Amniotic stem cell (primary cell): Measurements from ENCODE around the gene STX16.

Experiments
- DNase-seq: peaks from one replicate; lab custom pipeline; 2025; lab: John Stamatoyannopoulos, UW

Gene STX16

GRCh38 chr20:58697867-58698703, 47.0 kb downstream of the STX16 start:
- no peak for DNase-seq

GRCh38 chr20:58698741-58699622, 47.9 kb downstream of the STX16 start:
- DNase-seq, result no peak

DNA sequence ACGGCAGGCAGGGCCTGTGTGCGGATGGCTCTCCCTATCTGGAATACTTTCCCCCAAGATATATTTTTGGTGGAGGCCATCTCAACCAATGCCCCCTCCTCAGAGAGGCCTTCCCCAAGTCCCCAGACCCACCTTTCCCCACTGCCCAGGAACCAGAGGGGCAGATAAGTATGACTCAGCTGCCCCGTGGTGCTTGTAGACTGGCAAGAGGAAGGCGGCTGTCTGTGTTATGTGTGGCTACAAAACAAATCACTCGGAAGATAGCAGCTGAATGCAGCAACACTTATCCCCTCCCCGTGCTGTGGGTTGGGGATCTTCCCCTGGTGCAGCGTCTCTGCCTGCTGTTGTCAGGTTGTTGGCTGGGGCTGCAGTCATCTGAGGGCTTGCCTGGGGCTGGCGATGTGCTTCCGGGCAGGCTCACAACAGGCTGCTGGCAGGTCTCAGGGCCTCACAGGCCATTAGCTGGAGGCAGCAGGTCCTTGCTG, 48.6 kb downstream of the STX16 start:
- no peak for DNase-seq

GRCh38 chr20:58700121-58700821, 49.2 kb downstream of the STX16 start:
- DNase-seq, result no peak

DNA sequence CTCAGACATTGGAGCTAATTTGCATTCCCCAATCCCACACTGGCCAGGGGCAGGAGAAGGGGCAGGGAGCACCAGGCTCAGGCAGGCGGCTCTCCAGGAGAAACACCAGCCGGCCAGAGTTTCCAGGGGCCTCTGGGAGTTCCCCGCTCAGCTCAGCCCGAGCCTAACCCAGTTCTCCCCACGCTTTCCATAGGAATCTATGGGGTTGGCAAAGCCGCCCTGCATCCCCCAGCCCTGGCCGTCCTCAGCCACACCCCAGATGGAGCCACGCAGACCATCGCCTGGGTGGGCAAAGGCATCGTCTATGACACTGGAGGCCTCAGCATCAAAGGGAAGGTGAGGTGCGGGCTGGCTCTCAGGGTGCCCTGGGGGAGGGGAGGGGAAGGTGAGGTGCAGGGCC, 49.7 kb downstream of the STX16 start:
- no peak for DNase-seq

GRCh38 chr20:58701431-58702160, 50.5 kb downstream of the STX16 start:
- DNase-seq, result no peak

- no peak for DNase-seq
Measured at GRCh38 chr20:58702161-58702510, 51.1 kb downstream of the STX16 start.

- DNase-seq, result no peak
Measured at GRCh38 chr20:58702859-58703648, 52.0 kb downstream of the STX16 start.

- no peak for DNase-seq
Measured at GRCh38 chr20:58703765-58704371, 52.8 kb downstream of the STX16 start.

DNA sequence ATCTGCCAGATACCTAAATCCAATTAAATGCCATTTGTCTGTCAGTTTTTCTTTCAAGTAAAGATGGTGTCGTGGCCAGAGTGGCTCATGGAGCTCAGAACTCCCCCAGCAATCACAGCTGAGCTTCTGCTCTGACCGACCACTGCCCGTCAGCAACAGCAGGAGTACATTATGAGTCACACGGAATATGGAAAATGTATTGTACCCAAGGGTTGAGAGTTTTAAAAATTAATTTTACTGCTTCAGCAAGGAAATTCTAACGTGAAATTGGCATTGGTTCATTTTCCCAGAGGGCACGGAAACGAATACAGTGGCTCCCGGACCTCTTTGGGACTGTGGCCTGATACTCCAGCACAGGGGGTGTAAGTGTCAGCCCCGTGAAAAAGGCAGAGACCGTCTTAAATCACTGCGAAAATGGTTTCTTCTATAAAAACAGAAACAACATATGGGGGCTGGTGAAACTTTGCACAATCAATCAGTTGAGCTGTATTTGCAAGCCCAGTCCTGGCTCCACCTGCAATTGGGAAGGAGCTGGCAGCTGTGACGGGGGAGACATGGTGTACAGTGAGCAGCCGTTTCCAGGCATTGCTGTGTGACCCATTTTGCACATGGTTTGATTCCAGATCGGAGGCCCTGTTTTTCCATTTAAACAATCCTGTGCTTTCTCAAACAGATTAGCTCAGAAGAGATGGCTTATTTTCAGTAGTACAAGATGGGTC, 54.3 kb downstream of the STX16 start:
- DNase-seq, result no peak

DNA sequence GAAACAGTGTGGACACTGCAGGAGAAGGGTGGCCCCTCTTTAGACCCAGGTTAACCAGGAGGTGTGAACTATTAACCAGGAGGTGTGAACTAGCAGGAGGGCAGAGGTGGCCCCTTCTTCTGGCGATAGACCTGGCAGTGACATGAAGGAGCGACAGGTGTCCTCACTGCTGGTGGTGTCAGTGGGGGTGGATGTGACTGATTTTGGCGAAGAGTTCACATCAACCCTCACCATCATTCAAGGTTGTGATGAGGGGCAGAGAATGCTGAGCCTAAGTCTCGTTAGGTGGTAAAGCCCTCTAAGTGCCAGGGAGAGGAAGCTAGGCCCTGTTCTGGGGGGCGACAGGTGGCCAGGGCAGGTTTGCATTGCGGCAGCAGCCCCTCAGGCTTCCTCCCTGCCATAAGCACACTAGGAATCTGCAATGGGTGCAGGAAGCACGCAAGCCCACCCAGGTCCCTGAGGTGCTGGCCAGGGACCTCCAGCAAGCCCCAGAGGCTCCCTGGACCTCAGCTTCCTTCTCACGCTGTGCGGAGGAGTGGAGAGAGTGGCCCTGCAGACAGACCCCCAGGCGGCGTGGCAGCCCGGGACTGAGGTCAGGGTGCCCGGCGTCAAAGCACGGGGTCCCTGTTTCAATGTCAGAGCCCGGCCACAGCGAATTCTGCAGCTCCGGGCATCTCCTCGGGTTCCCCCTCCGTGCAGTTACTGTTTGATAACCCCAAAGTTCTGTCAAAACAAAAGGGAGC, 55.2 kb downstream of the STX16 start:
- no peak for DNase-seq

GRCh38 chr20:58706975-58707681, 56.0 kb downstream of the STX16 start:
- DNase-seq, result no peak

DNA sequence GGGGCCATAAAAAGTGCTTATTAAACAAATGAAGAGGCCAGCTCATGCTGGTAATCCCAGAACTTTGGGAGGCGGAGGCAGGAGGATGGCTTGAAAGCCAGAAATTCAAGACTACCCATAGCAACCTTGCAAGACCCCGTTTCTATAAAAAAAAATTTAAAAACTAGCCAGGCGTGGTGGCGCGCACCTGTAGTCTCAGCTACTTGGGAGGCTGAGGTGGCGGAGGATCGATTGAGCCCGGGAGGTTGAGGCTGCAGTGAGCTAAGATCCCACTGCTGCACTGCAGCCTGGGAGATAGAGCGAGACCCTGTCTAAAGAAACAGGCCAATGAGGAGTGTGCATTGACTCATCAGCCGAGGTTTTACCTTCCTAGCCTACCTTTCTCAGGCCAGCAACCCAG, 56.7 kb downstream of the STX16 start:
- no peak for DNase-seq

DNA sequence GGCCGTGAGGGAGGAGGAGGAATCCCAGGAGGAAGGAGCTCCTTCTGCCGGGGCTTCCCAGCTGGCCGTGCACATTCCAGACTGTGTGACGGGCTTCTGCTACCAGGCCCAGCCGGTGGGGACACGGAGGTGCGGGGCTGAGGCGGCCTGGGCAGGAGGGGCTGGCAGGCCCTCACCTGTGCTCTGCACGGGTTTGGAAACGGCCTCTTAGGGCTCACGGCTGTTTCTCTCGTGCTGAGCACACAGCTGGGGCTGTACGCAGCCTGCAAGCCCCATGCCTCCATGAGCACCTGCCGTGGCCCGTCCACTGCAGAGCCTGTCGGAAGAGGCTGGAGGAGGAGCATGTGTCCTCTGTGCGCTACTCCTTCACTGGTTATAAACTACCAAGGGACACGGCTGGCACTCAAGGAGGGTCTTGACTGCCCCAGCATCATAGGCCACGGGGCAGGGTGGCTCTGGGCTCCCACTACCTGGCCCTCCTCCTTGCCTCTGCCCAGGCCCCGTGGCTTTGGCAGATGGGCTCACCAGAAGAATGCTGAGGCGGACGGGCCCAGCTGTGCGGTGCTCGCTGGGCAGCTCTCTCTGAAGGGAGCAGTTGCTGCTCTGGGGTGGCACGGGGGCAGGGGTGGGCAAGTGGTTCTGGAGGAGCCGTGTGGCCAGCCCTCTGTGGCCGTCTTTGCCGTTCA, 57.3 kb downstream of the STX16 start:
- no peak for DNase-seq

DNA sequence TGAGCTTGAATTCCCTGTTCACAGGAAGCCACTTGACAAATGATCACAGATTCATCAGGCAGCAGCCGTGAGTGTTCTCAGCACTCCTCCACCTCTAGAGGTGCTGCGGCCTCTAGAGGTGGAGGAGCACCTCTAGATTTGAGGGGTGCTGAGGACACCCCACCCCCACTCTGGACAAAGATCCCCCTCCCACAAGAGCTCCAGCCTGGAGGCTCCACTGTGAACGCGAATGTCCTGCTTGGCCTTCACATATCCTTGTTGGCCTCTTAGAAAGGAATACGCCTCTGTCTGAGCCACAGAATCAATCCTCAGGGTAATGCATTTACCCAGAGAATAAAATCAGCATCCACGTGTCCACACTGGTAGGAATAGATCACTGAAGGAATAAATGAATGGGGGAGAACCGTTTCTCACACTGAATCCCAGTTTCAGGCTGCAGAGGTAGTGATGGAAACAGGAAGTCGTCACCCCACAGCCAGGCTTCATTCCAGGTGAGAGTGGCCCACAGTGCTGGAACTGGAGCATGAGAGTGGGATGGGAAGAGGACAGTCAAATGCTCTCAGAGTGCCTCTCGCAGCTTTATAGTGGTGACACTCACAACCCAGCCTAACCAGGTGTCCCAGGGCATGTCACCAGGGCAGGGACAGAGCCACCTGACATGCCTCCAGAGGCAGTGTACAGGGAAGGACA, 58.1 kb downstream of the STX16 start:
- DNase-seq, result no peak

- no peak for DNase-seq
Measured at GRCh38 chr20:58709703-58710039, 58.6 kb downstream of the STX16 start.

DNA sequence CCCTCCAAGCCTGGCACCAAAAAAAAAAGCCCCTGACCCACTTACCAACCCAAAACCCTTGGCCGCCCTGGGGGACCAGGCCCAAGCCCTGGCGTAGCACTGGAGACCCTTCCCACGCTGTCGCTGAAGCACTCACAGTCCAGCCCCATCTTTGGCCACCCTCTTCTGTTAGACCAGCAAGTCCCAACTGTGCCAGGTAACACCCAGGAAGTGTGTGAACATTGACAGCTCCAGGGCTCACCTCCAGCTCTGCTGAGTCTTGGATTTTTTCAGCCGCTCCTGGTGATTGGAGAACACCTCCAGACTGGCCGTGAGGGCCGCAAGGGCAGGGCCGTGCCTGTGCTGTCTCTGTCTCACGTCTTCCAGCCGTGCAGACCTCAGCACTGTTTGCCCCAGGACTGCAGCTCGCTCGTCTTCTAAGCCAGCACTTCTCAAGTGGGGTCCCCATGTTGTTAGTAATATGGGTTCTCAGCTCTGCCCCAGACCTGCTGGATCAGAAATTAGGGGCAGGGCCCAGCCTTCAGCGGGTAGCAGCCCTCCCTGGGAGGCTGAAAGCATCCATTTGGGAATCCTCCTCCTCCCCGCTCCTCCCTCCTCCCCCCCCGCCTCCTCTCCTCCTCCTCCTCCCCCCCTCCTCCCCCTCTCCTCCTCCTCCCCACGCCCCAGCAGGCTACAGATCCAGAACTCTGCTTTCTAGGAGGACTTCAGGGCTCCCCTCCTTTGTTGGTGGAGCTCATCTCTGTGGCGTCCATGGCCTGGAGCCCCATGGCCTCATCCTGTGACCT, 59.6 kb downstream of the STX16 start:
- DNase-seq, result no peak
